CD4-positive, alpha-beta T cell (primary cell): Measurements from ENCODE around the gene SNX19. TPM values are rescaled to one million over a fixed set of nuclear protein-coding genes. Genes with fewer than 3 reads are reported as not detected.

Source experiments
- ATAC-seq: fragments of 200-7000 bp; cut with Tn5 transposase; one replicate; pipeline ENCODE4 v1.10.0; 2022; ENCODE audit warnings: mild to moderate bottlenecking; ENCODE audit not compliant: poor library complexity
- CTCF ChIA-PET: fragments of 350-600 bp; sonication (Branson Sonifier 250); formaldehyde crosslinking; loops from one replicate; lab custom pipeline; 2021; ENCODE audit warnings: antibody characterized with exemption, inconsistent platforms; lab: Charles Lee
- POLR2A ChIA-PET: fragments of 350-600 bp; sonication (Branson Sonifier 250); formaldehyde crosslinking; loops from one replicate; lab custom pipeline; 2021; ENCODE audit warnings: antibody characterized with exemption, inconsistent platforms; lab: Charles Lee
- DNase-seq, 14 experiments: peaks; one replicate each; pipeline ENCODE4 v3.0.0-alpha.2; 2013 to 2020; ENCODE audit warnings: mixed read lengths in 2 of 14
- H3K27ac ChIP-seq, 2 donors: one replicate each; pipeline versions ENCODE4 v1.5.1 to v1.7.0; 2013; ENCODE audit warnings: low read length in 2 of 2, low read depth in 1 of 2, mild to moderate bottlenecking in 1 of 2
- H3K27me3 ChIP-seq, 2 experiments: 1 replicate in 1 of 2; 2 replicates in 1 of 2; pipeline versions ENCODE4 v1.6.1 to v1.7.0; 2013; ENCODE audit warnings: low read length in 2 of 2, control low read depth in 1 of 2, mild to moderate bottlenecking in 1 of 2, moderate library complexity in 1 of 2; ENCODE audit not compliant: insufficient read depth in 2 of 2, control insufficient read depth in 1 of 2
- H3K36me3 ChIP-seq: one replicate; pipeline ENCODE4 v1.6.1; 2013; ENCODE audit warnings: low read length, control low read depth; ENCODE audit not compliant: insufficient read depth
- H3K4me1 ChIP-seq: one replicate; pipeline ENCODE4 v1.6.1; 2013; ENCODE audit warnings: low read length, control low read depth; ENCODE audit not compliant: insufficient read depth
- H3K4me3 ChIP-seq: one replicate; pipeline ENCODE4 v1.5.1; 2013; ENCODE audit warnings: mild to moderate bottlenecking, low read length, moderate library complexity
- H3K9me3 ChIP-seq, 2 experiments: 1 replicate in 1 of 2; 2 replicates in 1 of 2; pipeline versions ENCODE4 v1.6.1 to v1.7.0; 2013; ENCODE audit warnings: low read length in 2 of 2, mild to moderate bottlenecking in 2 of 2, control low read depth in 1 of 2, moderate library complexity in 1 of 2; ENCODE audit not compliant: control insufficient read depth in 1 of 2, insufficient read depth in 1 of 2
- H3K27ac Mint-ChIP-seq: one replicate; pipeline ENCODE4 v1.8.0; 2020; ENCODE audit warnings: mixed read lengths
- H3K27me3 Mint-ChIP-seq: one replicate; pipeline ENCODE4 v1.8.0; 2021; ENCODE audit warnings: mixed read lengths
- H3K36me3 Mint-ChIP-seq: one replicate; pipeline ENCODE4 v1.8.0; 2021; ENCODE audit warnings: low read depth, mixed read lengths
- H3K4me1 Mint-ChIP-seq: one replicate; pipeline ENCODE4 v1.8.0; 2021; ENCODE audit warnings: low read depth, mixed read lengths
- H3K4me3 Mint-ChIP-seq: one replicate; pipeline ENCODE4 v1.8.0; 2020; ENCODE audit warnings: mild to moderate bottlenecking, mixed read lengths
- H3K9me3 Mint-ChIP-seq: one replicate; pipeline ENCODE4 v1.8.0; 2020; ENCODE audit warnings: mixed read lengths
- CTCF ChIP-seq: fragments of 200-600 bp; IDR thresholded peaks from one replicate; pipeline ENCODE4 v1.8.0; 2022; ENCODE audit warnings: antibody characterized with exemption, mild to moderate bottlenecking
- intact Hi-C, 2 experiments: fragments of 100-400 bp; cut with DNase I in 1 of 2; cut with micrococcal nuclease in 1 of 2; formaldehyde crosslinking; loops; one replicate each; pipeline versions ENCODE4 v1.15.1 to v1.9.0; 2023 to 2025; cut with DNase I, micrococcal nuclease
- total RNA-seq, 174 experiments: library from RNA in 2 of 174; stranded (reverse) in 2 of 174; gene quantifications; one replicate each; pipeline ENCODE4 v1.2.3 and lab custom pipeline; 2021 to 2026

Gene SNX19
- total RNA-seq, 2 experiments from 2014 or later: 41.2 to 43.8 TPM

GRCh38 chr11:130909650-130910049, 6.6 kb downstream of the SNX19 start:
- peaks cover 6% of the 10 kb centered on the region for H3K4me1 ChIP-seq
- ChIA-PET CTCF (no interaction called here), POLR2A (no interaction called here)
- peaks cover 80% of the 10 kb centered on the region for H3K36me3 ChIP-seq
- H3K27me3 ChIP-seq: no peaks in the 10 kb centered on the region
- Mint-ChIP-seq H3K27ac (no peak overlapping the region), H3K9me3 (peaks cover 6% of the 10 kb centered on the region), H3K4me3 (no peak overlapping the region), H3K27me3 (no peaks in the 10 kb centered on the region), H3K4me1 (peaks cover 58% of the 10 kb centered on the region), H3K36me3 (peaks cover 97% of the 10 kb centered on the region)
- H3K9me3 ChIP-seq: peaks cover 10 to 14% of the 10 kb centered on the region in 2 experiments
- intact Hi-C loops: loop anchor here in 1 of 2 experiments (10.0 kb wide), 2 partner anchors 835 to 1015 kb away; partner anchors contain the start of gene NFRKB
- ATAC-seq (no peak), DNase-seq (no peak)
- no peak for TF ChIP-seq CTCF
- H3K27ac ChIP-seq: no peak overlapping the region
- no peak overlapping the region for H3K4me3 ChIP-seq

GRCh38 chr11:130908770-130909625, 7.3 kb downstream of the SNX19 start:
- ChIA-PET CTCF (no interaction called here), POLR2A (no interaction called here)
- no peak for TF ChIP-seq CTCF
- Histone ChIP-seq H3K9me3 (peaks cover 5 to 9% of the 10 kb centered on the region in 2 experiments), H3K27me3 (no peaks in the 10 kb centered on the region), H3K36me3 (peaks cover 80% of the 10 kb centered on the region), H3K27ac (no peak overlapping the region), H3K4me3 (no peak overlapping the region), H3K4me1 (no peaks in the 10 kb centered on the region)
- Mint-ChIP-seq H3K4me3 (no peak overlapping the region), H3K36me3 (peaks cover 97% of the 10 kb centered on the region), H3K27ac (no peak overlapping the region), H3K27me3 (no peaks in the 10 kb centered on the region), H3K4me1 (peaks cover 51% of the 10 kb centered on the region), H3K9me3 (peaks cover 6% of the 10 kb centered on the region)
- intact Hi-C loops: no loop called here
- DNase-seq (no peak), ATAC-seq (no peak)

GRCh38 chr11:130908061-130908460, 8.2 kb downstream of the SNX19 start:
- TF ChIP-seq CTCF: no peak
- CTCF ChIA-PET: interaction anchor here (5.3 kb wide), 1 partner anchor 9 kb away, joined by 21 read pairs; the partner anchor contains the start of gene SNX19
- intact Hi-C loops: no loop called here
- Mint-ChIP-seq H3K4me1 (peaks cover 43% of the 10 kb centered on the region), H3K36me3 (peaks cover 96% of the 10 kb centered on the region), H3K4me3 (no peak overlapping the region), H3K27ac (no peak overlapping the region), H3K9me3 (peaks cover 6% of the 10 kb centered on the region), H3K27me3 (no peaks in the 10 kb centered on the region)
- ATAC-seq (no peak), DNase-seq (no peak)
- Histone ChIP-seq H3K27me3 (no peaks in the 10 kb centered on the region), H3K27ac (no peak overlapping the region), H3K36me3 (peaks cover 84% of the 10 kb centered on the region), H3K4me3 (no peak overlapping the region), H3K9me3 (peaks cover 5 to 9% of the 10 kb centered on the region in 2 experiments), H3K4me1 (no peaks in the 10 kb centered on the region)
- POLR2A ChIA-PET: interaction anchor here (1.9 kb wide), 1 partner anchor 8 kb away, joined by 10 read pairs; the partner anchor contains the start of gene SNX19
